ENCODE results near the gene KCNQ2.

The KCNQ2 gene

GRCh38 chr20:63350597-63351325, 121.7 kb downstream of the KCNQ2 start:
- no peak overlapping the region for H3K4me3 ChIP-seq (ENCODE audit: low read depth in 1 of 5, low read length in 5 of 5)
- H3K27ac ChIP-seq (ENCODE audit: low read depth, low read length), result no peak overlapping the region
- H3K9me3 ChIP-seq (ENCODE audit: control insufficient read depth in 5 of 5, low read length in 5 of 5), result peaks cover 0 to 4% (median 0%) of the 10 kb centered on the region in 5 donors
- H3K9ac ChIP-seq (ENCODE audit: low read length in 5 of 5), result no peak overlapping the region
- peaks cover 8 to 27% (median 17%) of the 10 kb centered on the region in 5 donors for H3K27me3 ChIP-seq (ENCODE audit: control insufficient read depth in 5 of 5, insufficient read depth in 4 of 5, low read length in 5 of 5)
- no peaks in the 10 kb centered on the region for H3K36me3 ChIP-seq (ENCODE audit: control insufficient read depth in 5 of 5, insufficient read depth in 5 of 5, low read length in 5 of 5)
- H3K4me1 ChIP-seq (ENCODE audit: control insufficient read depth in 5 of 5, insufficient read depth in 5 of 5, low read length in 5 of 5), result peaks cover 2 to 19% (median 14%) of the 10 kb centered on the region in 5 donors
